Measurements from ENCODE around the gene GRHL1. TPM values are rescaled to one million over a fixed set of nuclear protein-coding genes. Genes with fewer than 3 reads are reported as not detected.

Gene GRHL1
- total and polyA plus RNA-seq, 9 of the 15 experiments (the other 6 are each of a cell fraction or from before 2014, with no cell fraction given): 1.7 to 6.1 (median 4.7) TPM

DNA sequence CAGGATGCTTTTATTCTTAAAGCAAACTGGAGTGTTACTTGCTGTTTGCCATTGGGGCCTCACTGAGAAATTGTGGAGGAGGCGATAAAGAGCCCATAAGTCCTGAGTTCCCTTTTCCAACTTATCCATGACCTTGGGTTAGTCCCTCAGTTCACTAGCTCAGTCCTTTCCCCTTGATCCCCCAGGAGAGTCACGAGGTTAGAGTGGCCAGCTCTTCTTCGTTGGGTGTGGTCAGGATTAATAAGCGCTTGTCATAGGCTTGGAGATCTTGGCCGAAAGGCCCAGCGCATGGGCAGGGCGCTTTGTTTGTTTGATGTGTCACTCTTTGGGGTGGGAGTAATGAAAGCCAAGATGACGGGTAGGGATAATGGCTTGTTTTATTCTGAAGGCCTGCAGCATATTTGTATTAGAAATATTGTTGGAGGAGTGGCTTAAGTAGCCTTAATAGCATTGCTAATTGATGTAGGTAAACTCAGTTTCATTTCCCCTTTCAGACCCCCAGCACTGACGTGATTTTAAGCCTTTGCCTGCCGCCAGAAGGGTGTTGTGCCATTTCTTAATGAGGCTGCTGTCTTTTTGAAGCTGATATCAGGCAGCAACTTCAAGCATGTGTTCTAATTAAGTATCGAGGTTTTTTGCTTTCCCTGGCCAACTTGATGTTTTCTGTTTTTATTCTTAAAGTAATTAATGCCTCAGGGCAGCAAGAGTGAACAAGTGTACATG is 15.7 kb downstream of the GRHL1 start (continued):
- TF ChIP-seq, protein P1, sequence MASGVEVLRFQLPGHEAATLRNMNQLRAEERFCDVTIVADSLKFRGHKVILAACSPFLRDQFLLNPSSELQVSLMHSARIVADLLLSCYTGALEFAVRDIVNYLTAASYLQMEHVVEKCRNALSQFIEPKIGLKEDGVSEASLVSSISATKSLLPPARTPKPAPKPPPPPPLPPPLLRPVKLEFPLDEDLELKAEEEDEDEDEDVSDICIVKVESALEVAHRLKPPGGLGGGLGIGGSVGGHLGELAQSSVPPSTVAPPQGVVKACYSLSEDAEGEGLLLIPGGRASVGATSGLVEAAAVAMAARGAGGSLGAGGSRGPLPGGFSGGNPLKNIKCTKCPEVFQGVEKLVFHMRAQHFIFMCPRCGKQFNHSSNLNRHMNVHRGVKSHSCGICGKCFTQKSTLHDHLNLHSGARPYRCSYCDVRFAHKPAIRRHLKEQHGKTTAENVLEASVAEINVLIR (CRISPR knock-in tag; IDR thresholded peaks at IDR 0.05): no peak
- no peak for TF ChIP-seq ZNF12 (CRISPR knock-in tag; IDR thresholded peaks at IDR 0.05)
- TF ChIP-seq KAT7 (CRISPR knock-in tag; IDR thresholded peaks at IDR 0.05; ENCODE audit: borderline replicate concordance): no peak
- TF ChIP-seq MEIS2 (IDR thresholded peaks at IDR 0.05; ENCODE audit: partially characterized antibody): peak; percentile 86
- no peak for TF ChIP-seq FOXJ3 (CRISPR knock-in tag; IDR thresholded peaks at IDR 0.05)
- no peak for TF ChIP-seq SREBF2 (CRISPR knock-in tag; IDR thresholded peaks at IDR 0.05)
- TF ChIP-seq, protein P2, sequence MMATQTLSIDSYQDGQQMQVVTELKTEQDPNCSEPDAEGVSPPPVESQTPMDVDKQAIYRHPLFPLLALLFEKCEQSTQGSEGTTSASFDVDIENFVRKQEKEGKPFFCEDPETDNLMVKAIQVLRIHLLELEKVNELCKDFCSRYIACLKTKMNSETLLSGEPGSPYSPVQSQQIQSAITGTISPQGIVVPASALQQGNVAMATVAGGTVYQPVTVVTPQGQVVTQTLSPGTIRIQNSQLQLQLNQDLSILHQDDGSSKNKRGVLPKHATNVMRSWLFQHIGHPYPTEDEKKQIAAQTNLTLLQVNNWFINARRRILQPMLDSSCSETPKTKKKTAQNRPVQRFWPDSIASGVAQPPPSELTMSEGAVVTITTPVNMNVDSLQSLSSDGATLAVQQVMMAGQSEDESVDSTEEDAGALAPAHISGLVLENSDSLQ (IDR thresholded peaks at IDR 0.05): peak; percentile 89
- no peak for TF ChIP-seq ZNF3 (CRISPR knock-in tag; IDR thresholded peaks at IDR 0.05)
- TF ChIP-seq E2F5 (CRISPR knock-in tag; IDR thresholded peaks at IDR 0.05): no peak
- peak; percentile 78 for TF ChIP-seq ZNF592 (IDR thresholded peaks at IDR 0.05)
- TF ChIP-seq SAP30 (IDR thresholded peaks at IDR 0.05; ENCODE audit: borderline replicate concordance, insufficient read depth, low read depth, low read length, poor library complexity, severe bottlenecking): no peak
- TF ChIP-seq NONO (IDR thresholded peaks at IDR 0.05; ENCODE audit: low read depth in 2 of 2, low read length in 1 of 2): no peak
- no peak for TF ChIP-seq NCOA1 (IDR thresholded peaks at IDR 0.05; ENCODE audit: low read depth)
- no peak for TF ChIP-seq ZKSCAN8 (CRISPR knock-in tag; IDR thresholded peaks at IDR 0.05)
- TF ChIP-seq POLR2H (tag; IDR thresholded peaks at IDR 0.05; ENCODE audit: low read depth): 0 out of 2 replicates have a peak, but pooled peaks have one; percentile 4
- no peak for TF ChIP-seq NFRKB (IDR thresholded peaks at IDR 0.05; ENCODE audit: low read depth)
- no peak for TF ChIP-seq HBP1 (CRISPR knock-in tag; IDR thresholded peaks at IDR 0.05)
- TF ChIP-seq CREM (IDR thresholded peaks at IDR 0.05; ENCODE audit: low read depth): peak; percentile 28; the same call in 1 of the 2 replicates
- TF ChIP-seq BHLHE40 (IDR thresholded peaks at IDR 0.05; ENCODE audit: low read length): peak; percentile 30; the same call in 1 of the 2 replicates

Data from K562 (cell line).